Left renal cortex interstitium (tissue), 4 donors: ENCODE data around the gene SYCE3. TPM values are rescaled to one million over a fixed set of nuclear protein-coding genes. Genes with fewer than 3 reads are reported as not detected.

ENCODE experiments used
- DNase-seq, 4 donors: peaks; one replicate each; pipeline ENCODE4 v3.0.0-alpha.2; 2013; ENCODE audit warnings: low read depth in 4 of 4, low spot score in 2 of 4, missing footprints in 1 of 4
- polyA plus RNA-seq, 4 donors: library from polyadenylated mRNA; unstranded; fragments of 120-200 nt; gene quantifications; one replicate each; pipeline ENCODE4 v1.2.1, GENCODE V29; 2013; ENCODE audit not compliant: insufficient read length in 4 of 4

The SYCE3 gene
- polyA plus RNA-seq, 4 donors = 0.43 TPM; not detected in 3

DNA sequence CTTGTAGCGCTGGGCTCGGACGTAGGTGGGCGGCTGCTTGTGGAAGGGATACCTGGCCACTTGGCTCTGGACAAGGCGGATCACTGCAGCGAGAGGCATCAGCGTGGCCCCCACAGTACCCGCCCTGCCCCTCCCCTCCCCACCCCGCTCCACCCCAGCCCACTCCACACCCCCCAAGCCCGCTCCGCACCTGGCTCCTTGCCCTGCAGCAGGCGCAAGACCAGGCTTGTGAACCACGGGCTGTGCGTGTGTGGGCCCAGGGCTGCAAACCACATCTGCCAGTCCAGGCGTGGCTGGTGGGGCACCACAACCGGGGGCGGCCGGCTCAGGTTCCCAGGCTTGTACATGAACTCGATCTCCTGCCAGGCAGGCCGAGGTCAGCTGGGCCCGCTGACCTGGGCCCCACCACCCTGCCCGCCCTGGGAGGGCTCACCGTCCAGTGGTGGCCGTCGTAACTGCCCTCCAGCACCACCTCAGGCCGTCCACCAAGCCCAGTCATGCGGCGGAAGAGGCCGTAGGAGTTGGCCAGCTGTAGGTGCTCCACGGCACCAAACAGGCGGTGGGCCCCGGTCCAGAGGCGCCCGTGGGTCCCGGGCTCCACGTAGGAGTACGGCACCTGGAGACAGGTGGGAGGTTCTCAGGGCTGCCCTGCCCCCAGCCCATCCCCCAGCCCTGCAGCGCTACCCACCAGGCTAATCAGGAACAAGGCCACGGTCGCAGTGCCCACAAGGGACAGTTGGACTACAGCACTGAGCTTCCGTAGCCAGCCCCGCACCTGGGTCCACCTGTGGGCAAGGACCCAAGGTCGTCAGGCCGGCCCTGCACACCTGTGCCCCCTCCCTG is 58.1 kb downstream of the SYCE3 start:
- no peak for DNase-seq

DNA sequence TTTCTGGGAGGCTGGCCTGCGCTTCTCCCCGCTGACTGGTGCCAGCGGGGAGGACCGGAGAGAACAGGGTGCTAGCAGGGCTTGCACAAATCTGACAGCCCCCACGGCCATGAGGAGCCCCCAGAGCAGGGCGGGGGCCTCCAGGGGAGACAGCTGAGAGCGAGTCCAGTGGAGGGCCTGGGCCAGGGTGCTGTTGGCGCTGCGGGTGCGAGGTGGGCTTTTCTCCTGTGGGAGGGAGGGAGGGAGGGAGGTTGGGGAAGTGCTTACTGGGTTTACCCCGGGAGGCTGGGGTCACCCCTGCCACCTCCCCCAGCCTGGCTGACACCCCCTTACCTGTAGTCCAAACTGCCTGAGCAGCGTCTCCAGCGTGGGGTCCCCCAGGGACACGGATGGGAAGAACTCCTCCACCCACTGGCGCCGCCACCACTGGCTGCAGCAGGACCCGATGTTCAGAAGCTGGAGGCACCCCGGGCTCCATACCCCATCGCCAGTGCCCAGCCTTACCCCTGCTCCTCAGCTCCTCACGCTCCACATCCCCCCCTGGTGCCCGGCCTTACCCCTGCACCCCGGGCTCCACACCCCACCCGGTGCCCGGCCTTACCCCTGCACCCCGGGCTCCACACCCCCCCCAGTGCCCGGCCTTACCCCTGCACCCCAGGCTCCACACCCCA is 59.1 kb downstream of the SYCE3 start:
- DNase-seq = no peak

DNA sequence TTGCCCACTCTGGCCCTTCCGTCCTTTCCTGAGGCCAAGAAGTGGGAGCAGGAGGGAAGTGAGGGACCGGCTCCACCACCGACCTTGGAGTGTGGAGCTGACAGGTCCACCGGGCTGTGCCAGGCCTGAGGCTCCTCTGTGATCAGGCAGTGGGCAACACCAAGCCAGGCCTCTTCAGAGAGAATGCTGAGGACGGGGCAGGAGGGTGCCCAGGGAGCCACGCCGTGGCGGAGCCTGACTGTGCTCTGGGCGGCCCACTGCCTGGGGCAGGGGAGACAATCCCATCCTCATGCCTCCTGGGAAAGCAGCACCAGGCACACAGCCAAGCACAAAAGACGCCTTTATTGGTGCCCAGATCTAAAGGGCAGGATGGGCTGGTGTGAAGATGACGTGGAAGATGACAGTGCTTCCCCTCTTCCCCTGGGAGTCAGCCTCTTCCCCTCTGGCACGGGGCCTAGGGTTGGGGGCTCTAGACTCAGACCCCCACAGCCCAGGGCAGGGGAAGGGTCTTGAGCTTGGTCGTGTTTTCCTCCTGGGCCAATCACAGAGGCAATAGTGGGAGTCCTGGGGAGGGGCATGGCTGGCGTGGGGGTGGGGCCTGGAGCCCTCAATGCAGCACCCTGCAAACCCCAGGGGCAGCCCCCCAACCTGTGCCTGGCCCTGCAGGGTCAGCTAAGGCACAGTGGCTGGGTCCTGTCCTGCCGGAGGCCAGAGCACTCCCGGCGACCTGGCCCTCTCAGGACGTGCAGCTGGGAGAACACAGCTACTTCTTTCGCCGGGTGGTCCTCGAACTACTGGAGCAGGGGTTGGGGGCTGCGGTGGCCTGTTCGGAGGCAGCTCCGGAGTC is 59.9 kb downstream of the SYCE3 start:
- no peak for DNase-seq

DNA sequence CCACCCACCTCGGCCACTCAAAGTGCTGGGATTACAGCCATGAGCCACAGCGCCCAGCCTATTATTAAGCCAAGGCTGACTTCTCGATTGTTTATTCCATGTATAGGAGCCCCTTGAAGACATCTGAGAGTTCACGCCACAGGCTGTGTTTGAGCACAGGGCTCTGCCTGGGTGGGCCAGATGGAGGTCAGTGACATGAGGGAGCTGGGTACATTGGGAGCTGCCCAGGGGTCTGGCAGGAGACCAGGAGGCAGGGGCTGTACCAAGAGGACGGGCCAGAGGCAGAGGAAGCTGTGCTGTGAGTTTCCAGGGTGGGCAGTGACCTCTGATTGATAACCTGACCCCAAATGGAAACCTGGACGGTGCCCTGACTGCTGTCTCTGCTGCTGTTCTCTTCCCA is 60.6 kb downstream of the SYCE3 start:
- DNase-seq = no peak

Other genes starting within 250 kb of the SYCE3 start
- 10 to 100 TPM; 10.1 to 19.9 (median 16.0) TPM for gene DENND6B, start 235.9 kb downstream of the SYCE3 start, polyA plus RNA-seq
- gene PPP6R2, start 219.6 kb downstream of the SYCE3 start, polyA plus RNA-seq = 10 to 100 TPM; 33.0 to 61.1 (median 46.3) TPM
- gene SBF1, start 87.9 kb downstream of the SYCE3 start, polyA plus RNA-seq = 10 to 100 TPM; 25.4 to 55.3 (median 43.4) TPM
- gene ADM2, start 81.4 kb downstream of the SYCE3 start, polyA plus RNA-seq = 1 to 10 TPM; 3.8 to 8.6 (median 5.5) TPM
- 10 to 100 TPM in 3 of 4 donors, 1 to 10 TPM in 1; 3.6 to 18.2 (median 13.4) TPM for gene MIOX, start 76.1 kb downstream of the SYCE3 start, polyA plus RNA-seq
- gene LMF2, start 55.2 kb downstream of the SYCE3 start, polyA plus RNA-seq = 10 to 100 TPM; 30.3 to 73.2 (median 55.4) TPM
- gene NCAPH2, start 54.7 kb downstream of the SYCE3 start, polyA plus RNA-seq = 10 to 100 TPM; 35.8 to 57.9 (median 53.3) TPM
- 1 to 10 TPM in 2 of 4 donors, under 1 TPM in 1, not detected in 1; 0.57 to 5.1 (median 2.4) TPM for gene SCO2, start 37.3 kb downstream of the SYCE3 start, polyA plus RNA-seq
- gene TYMP, start 32.9 kb downstream of the SYCE3 start, polyA plus RNA-seq = 1 to 10 TPM; 1.1 to 3.0 (median 2.4) TPM
- gene KLHDC7B, start 17.0 kb downstream of the SYCE3 start, polyA plus RNA-seq = under 1 TPM; 0.07 to 0.39 (median 0.15) TPM
- gene CPT1B, start 15.5 kb upstream of the SYCE3 start, polyA plus RNA-seq = 10 to 100 TPM in 3 of 4 donors, 1 to 10 TPM in 1; 9.8 to 18.5 (median 10.9) TPM
- gene CHKB, start 19.9 kb upstream of the SYCE3 start, polyA plus RNA-seq = 100 to 1,000 TPM in 1 of 4 donors, 10 to 100 TPM in 3; 66.8 to 105 (median 86.1) TPM
- under 1 TPM; 0.76 to 0.87 (median 0.79) TPM for gene MAPK8IP2, start 37.9 kb upstream of the SYCE3 start, polyA plus RNA-seq
- gene ARSA, start 65.2 kb upstream of the SYCE3 start, polyA plus RNA-seq = 10 to 100 TPM; 10.4 to 28.9 (median 19.5) TPM
- gene SHANK3, start 109.9 kb upstream of the SYCE3 start, polyA plus RNA-seq = 10 to 100 TPM; 11.9 to 26.9 (median 19.6) TPM
- under 1 TPM; 0.32 to 0.60 (median 0.52) TPM for gene ACR, start 175.3 kb upstream of the SYCE3 start, polyA plus RNA-seq
- gene RABL2B, start 220.7 kb upstream of the SYCE3 start, polyA plus RNA-seq = 10 to 100 TPM; 37.8 to 93.9 (median 64.9) TPM